ENCODE data around the gene PLEKHG5.

The PLEKHG5 gene, protein sequence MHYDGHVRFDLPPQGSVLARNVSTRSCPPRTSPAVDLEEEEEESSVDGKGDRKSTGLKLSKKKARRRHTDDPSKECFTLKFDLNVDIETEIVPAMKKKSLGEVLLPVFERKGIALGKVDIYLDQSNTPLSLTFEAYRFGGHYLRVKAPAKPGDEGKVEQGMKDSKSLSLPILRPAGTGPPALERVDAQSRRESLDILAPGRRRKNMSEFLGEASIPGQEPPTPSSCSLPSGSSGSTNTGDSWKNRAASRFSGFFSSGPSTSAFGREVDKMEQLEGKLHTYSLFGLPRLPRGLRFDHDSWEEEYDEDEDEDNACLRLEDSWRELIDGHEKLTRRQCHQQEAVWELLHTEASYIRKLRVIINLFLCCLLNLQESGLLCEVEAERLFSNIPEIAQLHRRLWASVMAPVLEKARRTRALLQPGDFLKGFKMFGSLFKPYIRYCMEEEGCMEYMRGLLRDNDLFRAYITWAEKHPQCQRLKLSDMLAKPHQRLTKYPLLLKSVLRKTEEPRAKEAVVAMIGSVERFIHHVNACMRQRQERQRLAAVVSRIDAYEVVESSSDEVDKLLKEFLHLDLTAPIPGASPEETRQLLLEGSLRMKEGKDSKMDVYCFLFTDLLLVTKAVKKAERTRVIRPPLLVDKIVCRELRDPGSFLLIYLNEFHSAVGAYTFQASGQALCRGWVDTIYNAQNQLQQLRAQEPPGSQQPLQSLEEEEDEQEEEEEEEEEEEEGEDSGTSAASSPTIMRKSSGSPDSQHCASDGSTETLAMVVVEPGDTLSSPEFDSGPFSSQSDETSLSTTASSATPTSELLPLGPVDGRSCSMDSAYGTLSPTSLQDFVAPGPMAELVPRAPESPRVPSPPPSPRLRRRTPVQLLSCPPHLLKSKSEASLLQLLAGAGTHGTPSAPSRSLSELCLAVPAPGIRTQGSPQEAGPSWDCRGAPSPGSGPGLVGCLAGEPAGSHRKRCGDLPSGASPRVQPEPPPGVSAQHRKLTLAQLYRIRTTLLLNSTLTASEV

GRCh38 chr1:6491480-6491962, at the start of gene PLEKHG5:
Gene PLEKHG5 (minus strand): TSS chr1:6491667. CDS start chr1:6477571, 14,096 bp downstream.
- no peak for DNase-seq (ENCODE audit: low read depth)

DNA sequence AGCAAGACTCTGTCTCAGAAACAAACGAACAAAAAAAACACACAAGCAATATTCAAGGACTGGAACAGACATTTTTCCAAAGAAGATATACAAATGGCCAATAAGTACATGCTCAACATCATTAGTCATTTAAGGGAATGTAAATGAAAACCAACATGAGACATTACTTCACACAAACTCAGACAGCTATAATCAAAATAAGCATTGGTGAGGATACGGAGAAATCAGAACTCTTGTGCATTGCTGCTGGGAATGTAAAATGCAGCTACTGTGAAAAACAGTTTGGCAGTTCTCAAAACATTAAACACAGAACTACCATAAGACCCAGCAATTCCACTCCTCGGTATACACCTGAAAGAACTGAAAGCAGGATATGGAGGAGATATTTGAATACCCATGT, 47.5 kb upstream of the PLEKHG5 start:
- no peak for DNase-seq (ENCODE audit: low read depth)

- no peak for DNase-seq (ENCODE audit: low read depth)
These were observed 44.8 kb upstream of the PLEKHG5 start for GRCh38 chr1:6536291-6536690.

- no peak for DNase-seq (ENCODE audit: low read depth)
These were observed 43.7 kb upstream of the PLEKHG5 start for GRCh38 chr1:6535214-6535613.

- DNase-seq (ENCODE audit: low read depth) = no peak
These were observed 42.9 kb upstream of the PLEKHG5 start for GRCh38 chr1:6534248-6534822.

GRCh38 chr1:6531996-6532395, 40.5 kb upstream of the PLEKHG5 start:
- no peak for DNase-seq (ENCODE audit: low read depth)

DNA sequence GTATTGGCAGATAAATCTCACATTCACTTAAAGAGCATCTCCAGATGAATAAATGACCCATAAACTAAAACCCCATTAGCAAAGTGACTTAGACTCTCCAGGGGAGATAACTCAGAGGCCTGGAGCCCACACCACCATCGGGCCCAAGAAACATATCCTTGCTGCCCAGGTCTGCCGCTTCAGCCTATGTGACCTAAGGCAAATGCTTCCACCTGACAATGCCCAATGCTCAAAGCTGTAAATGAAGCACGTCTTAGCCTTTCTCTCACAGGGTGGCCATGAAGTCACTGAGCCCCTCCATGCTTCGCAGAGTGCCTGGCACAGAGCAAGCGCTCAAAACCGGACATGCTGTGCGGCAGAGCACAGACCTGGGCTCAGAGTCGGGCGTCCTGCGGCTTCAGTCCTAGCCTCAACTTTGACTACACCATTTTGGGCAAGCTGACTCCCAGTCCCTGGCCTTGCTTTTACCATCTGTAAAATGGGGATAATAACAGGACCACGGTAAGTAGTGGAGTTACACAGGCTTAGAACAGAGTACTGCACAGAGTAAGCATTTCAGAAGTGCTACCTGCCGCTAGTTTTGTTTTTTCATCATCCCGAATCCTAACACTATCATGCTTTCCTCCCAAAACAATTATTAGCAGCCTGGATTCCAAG, 39.2 kb upstream of the PLEKHG5 start:
- DNase-seq (ENCODE audit: low read depth) = no peak

DNA sequence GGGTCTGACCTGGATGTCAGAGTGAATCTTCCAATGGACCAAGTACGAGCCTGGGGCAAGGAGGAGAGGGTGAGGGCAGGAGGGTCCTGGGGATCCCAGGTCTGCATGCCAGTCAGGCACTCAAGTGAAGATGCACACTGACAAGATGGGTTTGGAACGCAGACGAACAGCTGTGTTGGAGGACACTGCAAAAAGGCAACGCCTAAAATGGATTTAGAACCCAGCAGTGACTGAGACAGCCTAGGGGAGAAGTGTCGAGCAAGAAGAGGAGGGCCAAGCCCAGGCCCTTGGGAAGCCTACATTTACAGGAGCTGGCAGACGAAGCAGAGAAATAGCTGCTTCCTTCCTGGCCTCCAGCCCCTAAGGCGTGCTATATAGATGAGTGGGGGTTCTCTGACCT, 37.0 kb upstream of the PLEKHG5 start:
- no peak for DNase-seq (ENCODE audit: low read depth)

DNA sequence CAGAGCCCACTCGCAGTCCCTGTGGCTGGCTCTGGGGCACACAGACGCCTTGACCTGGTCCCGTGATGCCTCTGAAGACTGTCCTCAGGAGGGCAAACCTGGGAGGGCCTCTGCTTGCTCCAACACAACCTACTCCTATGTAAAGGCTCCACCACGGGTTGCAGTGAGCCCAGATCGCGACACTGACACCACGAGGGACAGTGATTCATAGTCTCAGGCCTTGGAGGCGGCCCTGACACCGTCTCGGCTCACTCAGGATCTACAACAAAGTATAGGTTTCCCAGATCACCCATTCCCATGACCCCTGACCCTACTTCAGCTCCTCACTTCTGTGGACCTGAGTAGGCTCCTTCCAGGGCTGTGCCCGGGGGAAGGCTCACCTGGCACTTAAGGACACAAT, 34.8 kb upstream of the PLEKHG5 start:
- no peak for DNase-seq (ENCODE audit: low read depth)

GRCh38 chr1:6523566-6523965, 32.1 kb upstream of the PLEKHG5 start:
- DNase-seq (ENCODE audit: low read depth) = no peak

GRCh38 chr1:6521536-6521935, 30.1 kb upstream of the PLEKHG5 start:
- no peak for DNase-seq (ENCODE audit: low read depth)

- DNase-seq (ENCODE audit: low read depth) = no peak
These were observed 28.6 kb upstream of the PLEKHG5 start for GRCh38 chr1:6519935-6520671.

GRCh38 chr1:6519491-6519934, 28.0 kb upstream of the PLEKHG5 start:
- no peak for DNase-seq (ENCODE audit: low read depth)

- no peak for DNase-seq (ENCODE audit: low read depth)
These were observed 26.0 kb upstream of the PLEKHG5 start for GRCh38 chr1:6517435-6517851.

DNA sequence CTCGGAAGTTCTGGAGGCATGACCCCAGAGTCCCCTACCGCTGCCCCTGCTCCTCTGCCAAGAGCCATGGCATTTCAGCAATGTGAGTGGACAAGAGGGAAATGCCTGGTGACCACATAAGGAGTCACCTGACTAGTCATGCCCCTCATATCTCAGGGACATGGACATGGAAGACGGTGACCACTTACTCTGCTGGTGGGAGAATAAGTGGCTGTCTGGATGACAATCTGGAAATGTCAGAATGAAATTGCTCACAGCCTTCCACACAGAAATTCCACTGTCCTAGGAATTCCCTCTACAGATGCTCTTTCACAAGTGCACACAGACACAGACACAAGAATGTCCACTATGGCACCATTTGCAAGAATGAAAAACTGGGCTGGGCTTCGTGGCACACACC, 24.3 kb upstream of the PLEKHG5 start:
- no peak for DNase-seq (ENCODE audit: low read depth)

GRCh38 chr1:6513320-6513801, 21.9 kb upstream of the PLEKHG5 start:
- no peak for DNase-seq (ENCODE audit: low read depth)

DNA sequence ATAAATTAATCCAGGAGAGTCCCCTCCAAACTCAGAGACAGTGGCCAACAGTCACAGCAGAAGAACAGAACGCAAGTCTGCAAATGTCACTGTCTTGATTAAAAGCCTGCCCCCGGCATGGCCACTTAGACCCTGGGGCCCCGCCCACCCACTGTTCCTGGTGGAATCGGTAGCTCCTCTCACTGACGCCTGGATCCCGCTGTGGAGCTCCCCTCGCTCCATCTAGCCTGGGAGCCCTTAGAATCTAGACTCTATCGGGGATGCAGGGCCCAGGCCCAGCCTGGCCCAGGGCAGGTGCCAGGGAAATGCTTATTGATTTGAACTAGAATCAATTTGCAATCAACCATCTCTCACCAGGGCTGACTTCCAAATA, 21.4 kb upstream of the PLEKHG5 start:
- no peak for DNase-seq (ENCODE audit: low read depth)

GRCh38 chr1:6512245-6512907, 20.9 kb upstream of the PLEKHG5 start:
- no peak for DNase-seq (ENCODE audit: low read depth)

DNA sequence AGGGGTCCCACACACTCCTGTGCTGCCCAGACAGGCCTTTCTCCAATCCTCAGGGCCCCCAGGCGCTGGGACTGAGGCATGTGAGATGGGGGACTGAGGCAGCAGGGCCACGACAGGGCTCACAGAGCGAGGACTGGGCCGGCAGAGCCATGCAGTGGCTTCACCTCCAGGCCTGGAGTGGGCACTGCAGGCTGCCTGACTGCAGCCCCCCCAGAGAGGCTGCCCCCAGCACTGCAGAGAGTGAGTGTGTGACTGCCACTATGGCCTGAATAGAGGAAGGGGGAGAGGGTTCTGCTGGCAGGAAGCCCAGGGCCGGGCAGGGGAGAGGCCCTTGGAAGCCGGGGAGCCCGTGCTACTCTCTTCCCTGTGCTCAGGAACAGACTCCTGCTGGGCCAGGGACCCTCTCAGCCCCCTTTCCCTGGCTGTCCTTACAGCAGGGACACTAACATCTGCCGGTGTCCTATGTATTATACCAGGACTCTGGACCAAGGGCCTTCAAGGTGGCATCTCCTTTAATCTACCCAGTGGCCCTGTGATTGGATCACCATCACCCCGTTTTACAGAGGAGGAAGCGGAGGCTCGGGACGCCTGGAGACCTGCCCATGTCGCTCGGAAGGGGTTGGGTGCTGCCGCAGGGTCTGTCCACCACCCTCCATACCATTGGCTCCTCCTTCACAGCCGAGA, 20.2 kb upstream of the PLEKHG5 start:
- DNase-seq (ENCODE audit: low read depth) = no peak

- DNase-seq (ENCODE audit: low read depth) = no peak
These were observed 19.6 kb upstream of the PLEKHG5 start for GRCh38 chr1:6511056-6511455.
